ENCODE measurements around the gene ZDHHC15.
"Not testable (repeated sequence)": the region's sequence is repeated elsewhere in the genome, so short reads cannot be mapped to it uniquely, and the experiment has no call there.

The ZDHHC15 gene

GRCh38 chrX:75483933-75484332 is 38.9 kb downstream of the ZDHHC15 start:
- no peaks in the 10 kb centered on the region for H3K27me3 ChIP-seq (replicated peaks; ENCODE audit: control insufficient read depth, insufficient read depth, low read length)
- H3K4me3 ChIP-seq (replicated peaks; ENCODE audit: low read depth, low read length): no peak overlapping the region
- H3K36me3 ChIP-seq (ENCODE audit: control insufficient read depth, insufficient read depth, low read length): no peaks in the 10 kb centered on the region
- no peak for TF ChIP-seq CTCF (IDR thresholded peaks at IDR 0.05; ENCODE audit: insufficient read depth, low read length, poor library complexity, severe bottlenecking)
- DNase-seq (ENCODE audit: extremely low read depth, insufficient read length): no peak

GRCh38 chrX:75461780-75462179 is 61.1 kb downstream of the ZDHHC15 start:
- not testable (repeated sequence) for DNase-seq (ENCODE audit: extremely low read depth, insufficient read length); H3K27me3 ChIP-seq (replicated peaks; ENCODE audit: control insufficient read depth, insufficient read depth, low read length); H3K4me3 ChIP-seq (replicated peaks; ENCODE audit: low read depth, low read length); H3K36me3 ChIP-seq (ENCODE audit: control insufficient read depth, insufficient read depth, low read length)

GRCh38 chrX:75421688-75422230 is 101.1 kb downstream of the ZDHHC15 start:
- TF ChIP-seq CTCF (IDR thresholded peaks at IDR 0.05; ENCODE audit: insufficient read depth, low read length, poor library complexity, severe bottlenecking): no peak
- no peaks in the 10 kb centered on the region for H3K36me3 ChIP-seq (ENCODE audit: control insufficient read depth, insufficient read depth, low read length)
- H3K27me3 ChIP-seq (replicated peaks; ENCODE audit: control insufficient read depth, insufficient read depth, low read length): no peaks in the 10 kb centered on the region
- H3K4me3 ChIP-seq (replicated peaks; ENCODE audit: low read depth, low read length): no peak overlapping the region
- no peak for DNase-seq (ENCODE audit: extremely low read depth, insufficient read length)

DNA sequence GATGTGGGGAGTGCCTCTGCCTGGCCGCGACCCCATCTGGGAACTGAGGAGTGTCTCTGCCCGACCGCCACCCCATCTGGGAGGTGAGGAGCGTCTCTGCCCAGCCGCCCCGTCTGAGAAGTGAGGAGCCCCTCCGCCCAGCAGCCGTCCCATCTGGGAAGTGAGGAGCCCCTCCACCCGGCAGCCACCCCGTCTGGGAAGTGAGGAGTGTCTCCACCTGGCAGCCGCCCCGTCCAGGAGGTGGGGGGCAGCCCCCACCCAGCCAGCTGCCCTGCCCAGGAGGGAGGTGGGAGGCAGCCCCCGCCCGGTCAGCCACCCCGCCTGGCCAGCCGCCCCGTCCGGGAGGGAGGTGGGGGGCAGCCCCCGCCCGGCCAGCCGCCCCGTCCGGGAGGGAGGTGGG is 115.7 kb downstream of the ZDHHC15 start:
- not testable (repeated sequence) for H3K4me3 ChIP-seq (replicated peaks; ENCODE audit: low read depth, low read length); DNase-seq (ENCODE audit: extremely low read depth, insufficient read length); H3K36me3 ChIP-seq (ENCODE audit: control insufficient read depth, insufficient read depth, low read length); H3K27me3 ChIP-seq (replicated peaks; ENCODE audit: control insufficient read depth, insufficient read depth, low read length)

GRCh38 chrX:75390470-75390869 is 132.4 kb downstream of the ZDHHC15 start:
- no peak for TF ChIP-seq CTCF (IDR thresholded peaks at IDR 0.05; ENCODE audit: insufficient read depth, low read length, poor library complexity, severe bottlenecking)
- H3K4me3 ChIP-seq (replicated peaks; ENCODE audit: low read depth, low read length): no peak overlapping the region

GRCh38 chrX:75369721-75370120 is 153.1 kb downstream of the ZDHHC15 start:
- H3K27me3 ChIP-seq (replicated peaks; ENCODE audit: control insufficient read depth, insufficient read depth, low read length): no peaks in the 10 kb centered on the region
- DNase-seq (ENCODE audit: extremely low read depth, insufficient read length): no peak
- TF ChIP-seq CTCF (IDR thresholded peaks at IDR 0.05; ENCODE audit: insufficient read depth, low read length, poor library complexity, severe bottlenecking): no peak

More at GRCh38 chrX:75390470-75390869, 132.4 kb downstream of the ZDHHC15 start:
- no peak for DNase-seq (ENCODE audit: extremely low read depth, insufficient read length)
- H3K27me3 ChIP-seq (replicated peaks; ENCODE audit: control insufficient read depth, insufficient read depth, low read length): no peaks in the 10 kb centered on the region
- no peaks in the 10 kb centered on the region for H3K36me3 ChIP-seq (ENCODE audit: control insufficient read depth, insufficient read depth, low read length)

GRCh38 chrX:75366861-75367260 is 156.0 kb downstream of the ZDHHC15 start:
- H3K36me3 ChIP-seq (ENCODE audit: control insufficient read depth, insufficient read depth, low read length): no peaks in the 10 kb centered on the region
- H3K27me3 ChIP-seq (replicated peaks; ENCODE audit: control insufficient read depth, insufficient read depth, low read length): no peaks in the 10 kb centered on the region
- no peak for TF ChIP-seq CTCF (IDR thresholded peaks at IDR 0.05; ENCODE audit: insufficient read depth, low read length, poor library complexity, severe bottlenecking)
- H3K4me3 ChIP-seq (replicated peaks; ENCODE audit: low read depth, low read length): no peak overlapping the region
- DNase-seq (ENCODE audit: extremely low read depth, insufficient read length): no peak

More at GRCh38 chrX:75369721-75370120, 153.1 kb downstream of the ZDHHC15 start:
- no peak overlapping the region for H3K4me3 ChIP-seq (replicated peaks; ENCODE audit: low read depth, low read length)
- no peaks in the 10 kb centered on the region for H3K36me3 ChIP-seq (ENCODE audit: control insufficient read depth, insufficient read depth, low read length)
